Spleen (tissue), 11 donors: ENCODE results near the gene EHBP1L1. TPM values are rescaled to one million over a fixed set of nuclear protein-coding genes. Genes with fewer than 3 reads are reported as not detected.
A peak's percentile ranks its signal among the peaks of the same experiment; 100 is the strongest.

ENCODE experiments used
- DNase-seq: peaks from one replicate; pipeline ENCODE4 v3.0.0-alpha.2; 2020
- H3K27ac ChIP-seq, 8 donors: fragments of 200-600 bp; sonication (generic) in 7 of 8; 1 replicate in 4 of 8; 2 replicates in 4 of 8; pipeline versions ENCODE4 v1.5.0 to v1.8.0; 2016 to 2021; ENCODE audit warnings: inconsistent platforms in 4 of 8, mild to moderate bottlenecking in 4 of 8, moderate library complexity in 1 of 8
- H3K27me3 ChIP-seq, 7 donors: fragments of 200-600 bp; sonication (generic) in 6 of 7; replicated peaks in 1 of 7; 1 replicate in 4 of 7; 2 replicates in 3 of 7; pipeline versions ENCODE4 v1.5.0 to v1.8.0; 2016 to 2021; ENCODE audit warnings: inconsistent platforms in 3 of 7, mild to moderate bottlenecking in 1 of 7
- H3K36me3 ChIP-seq, 6 donors: fragments of 200-600 bp; sonication (generic) in 5 of 6; 1 replicate in 4 of 6; 2 replicates in 2 of 6; pipeline versions ENCODE4 v1.5.0 to v1.8.0; 2016 to 2021; ENCODE audit warnings: inconsistent platforms in 2 of 6
- H3K4me1 ChIP-seq, 6 donors: fragments of 200-600 bp; sonication (generic) in 5 of 6; 1 replicate in 3 of 6; 2 replicates in 3 of 6; pipeline versions ENCODE4 v1.5.0 to v1.8.0; 2016 to 2021; ENCODE audit warnings: inconsistent platforms in 3 of 6
- H3K4me3 ChIP-seq, 8 donors: fragments of 200-600 bp; sonication (generic) in 7 of 8; 1 replicate in 4 of 8; 2 replicates in 4 of 8; pipeline versions ENCODE4 v1.5.0 to v1.8.0; 2016 to 2021; ENCODE audit warnings: inconsistent platforms in 4 of 8, mild to moderate bottlenecking in 4 of 8, moderate library complexity in 2 of 8
- H3K9me3 ChIP-seq, 8 donors: fragments of 200-600 bp; sonication (generic) in 7 of 8; 1 replicate in 4 of 8; 2 replicates in 4 of 8; pipeline versions ENCODE4 v1.5.0 to v1.8.0; 2016 to 2021; ENCODE audit warnings: inconsistent platforms in 4 of 8
- CTCF ChIP-seq, 11 experiments: fragments of 200-600 bp in 7 of 11; fragments of 450-650 bp in 4 of 11; sonication (generic) in 4 of 11; IDR thresholded peaks in 8 of 11; conservative IDR thresholded peaks in 3 of 11; 1 replicate in 7 of 11; 2 replicates in 4 of 11; pipeline versions ENCODE4 v1.4.0 to v1.8.0; 2016 to 2021; ENCODE audit warnings: antibody characterized with exemption in 11 of 11, inconsistent platforms in 4 of 11, mild to moderate bottlenecking in 1 of 11
- POLR2A ChIP-seq, 3 donors: fragments of 450-650 bp; IDR thresholded peaks; one replicate each; pipeline ENCODE4 v1.5.1; 2017; ENCODE audit warnings: antibody characterized with exemption in 3 of 3, mild to moderate bottlenecking in 1 of 3
- POLR2AphosphoS5 ChIP-seq, 3 donors: sonication (generic); formaldehyde crosslinking; IDR thresholded peaks; one replicate each; pipeline ENCODE4 v1.5.1; 2017; ENCODE audit warnings: antibody characterized with exemption in 3 of 3
- WGBS, 5 donors: extraction: QIAGEN DNeasy Blood & Tissue Kit in 3 of 5; methylation state at CpG; one replicate each; pipeline versions ENCODE4 v1.1.5 to v1.1.7; 2013 to 2018; 5-methylcytosine and 5-hydroxymethylcytosine counted together
- intact Hi-C: fragments of 100-400 bp; cut with DNase I; formaldehyde crosslinking; loops from one replicate; pipeline ENCODE4 v1.15.0; 2023; ENCODE audit warnings: low total_unique reads
- polyA plus RNA-seq, 3 donors: library from polyadenylated mRNA; stranded (reverse); fragments of 200-250 nt; gene quantifications; one replicate each; pipeline ENCODE4 v1.2.1, GENCODE V29; 2013
- total RNA-seq, 7 donors: library from RNA; depleted of rRNA in 3 of 7; stranded (reverse); fragments of >200 nt in 3 of 7; fragmentation: NEBNext Ultra II Directional in 4 of 7; extraction: Animal tissue kit (Norgen Biotek cat#: 25700) in 4 of 7; gene quantifications; one replicate each; pipeline versions ENCODE4 v1.1.0 to v1.2.1, GENCODE V29; 2016 to 2021
- donor health status: healthy with polysubstance abuse.
- donor health status: DM: no; HTN: no; CAD: no; lungs with moderate emphysema.
- donor health status: DM: no; HTN: no; CAD: no.
- donor health status: Bipolar disorder and iron deficiency.
- donor health status: healthy.
- donor health status: DM: no; HTN: no; CAD: no.
- donor health status: DM: yes; HTN: yes; CAD: no.

Gene EHBP1L1
- total and polyA plus RNA-seq, 10 donors = 44.3 to 365 (median 215) TPM

DNA sequence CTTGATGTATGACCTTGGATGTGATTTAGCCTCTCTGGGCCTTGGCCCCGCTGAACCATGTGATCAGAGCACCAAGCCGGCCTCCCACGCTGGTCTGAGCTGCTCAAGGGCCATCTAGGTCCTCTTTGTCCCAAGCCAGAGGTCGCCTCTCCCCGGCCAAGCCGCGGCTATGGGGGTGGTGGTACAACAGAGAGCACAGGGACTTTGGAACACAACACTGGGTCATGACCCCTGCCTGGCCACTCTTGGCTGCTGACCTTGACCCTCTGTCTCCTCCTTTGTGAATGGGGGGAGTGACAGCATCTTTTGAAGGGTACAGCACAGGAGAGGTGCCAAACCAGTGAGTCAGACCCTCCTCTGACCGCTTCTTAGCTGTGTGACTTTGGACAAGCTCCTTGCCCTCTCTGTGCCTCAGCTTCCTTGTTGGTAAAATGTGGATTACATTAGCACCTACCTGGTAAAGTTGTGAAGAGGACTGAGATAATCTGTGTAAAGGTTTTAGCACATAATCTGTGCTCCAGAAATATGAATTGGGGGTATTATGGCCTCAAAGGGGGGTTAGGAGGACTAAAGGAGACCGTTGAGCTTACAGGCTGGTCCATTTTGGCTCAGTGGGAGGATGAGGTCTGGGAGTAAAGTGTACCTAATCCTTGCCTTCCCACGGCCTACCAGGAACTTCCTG is 46.2 kb upstream of the EHBP1L1 start:
- Histone ChIP-seq H3K4me3 (no peak overlapping the region), H3K27ac (peak overlapping the region in 6 of 8 donors; percentile 23 to 58 (median 46)), H3K27me3 (no peaks in the 10 kb centered on the region), H3K36me3 (peaks cover 0 to 87% (median 53%) of the 10 kb centered on the region in 6 donors), H3K4me1 (peaks cover 18 to 55% (median 42%) of the 10 kb centered on the region in 6 donors), H3K9me3 (no peaks in the 10 kb centered on the region)
- no peak for DNase-seq
- intact Hi-C loops = no loop called here
- TF ChIP-seq POLR2AphosphoS5 (IDR thresholded peaks at IDR 0.05) = peak; percentile 22 to 75 (median 51)
- no peak for TF ChIP-seq POLR2A (IDR thresholded peaks at IDR 0.05)
- 52 to 78% (median 74%) methylated on average over 3 to 10 of the region's 10 CpGs for WGBS, 5 donors

DNA sequence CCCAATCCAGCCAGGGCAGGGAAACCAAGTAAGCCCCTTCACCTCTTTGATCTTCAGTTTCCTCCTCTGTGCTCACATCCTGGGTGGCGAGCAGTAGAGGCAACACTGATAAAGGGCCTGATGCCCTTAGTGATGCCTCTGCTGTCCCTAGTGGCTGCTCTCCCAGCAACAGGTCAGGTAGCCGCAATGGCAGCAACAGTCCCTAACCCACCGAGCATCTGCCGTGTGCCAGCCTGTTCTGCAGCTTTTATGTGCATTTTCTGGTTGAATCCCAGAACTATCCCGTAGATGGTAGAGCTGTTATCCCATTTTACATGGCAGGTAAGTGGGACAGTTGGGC is 45.7 kb upstream of the EHBP1L1 start:
- Histone ChIP-seq H3K4me3 (no peak overlapping the region), H3K27ac (peak overlapping the region in 5 of 8 donors; percentile 43 to 58 (median 48)), H3K36me3 (peaks cover 0 to 92% (median 55%) of the 10 kb centered on the region in 6 donors), H3K27me3 (no peaks in the 10 kb centered on the region), H3K9me3 (no peaks in the 10 kb centered on the region), H3K4me1 (peaks cover 18 to 55% (median 42%) of the 10 kb centered on the region in 6 donors)
- TF ChIP-seq CTCF (IDR thresholded peaks at IDR 0.05 in 8 of 11, conservative IDR thresholded peaks at IDR 0.05 in 3 of 11) = peak in 3 of 11 experiments; percentile 8 to 19 (median 8)
- no peak for TF ChIP-seq POLR2A (IDR thresholded peaks at IDR 0.05)
- DNase-seq = no peak
- 77 to 87% (median 83%) methylated on average over 5 of the region's 5 CpGs for WGBS, 5 donors
- intact Hi-C loops = no loop called here

GRCh38 chr11:65532388-65533064 is 43.3 kb upstream of the EHBP1L1 start:
- H3K4me1 ChIP-seq = peaks cover 7 to 40% (median 27%) of the 10 kb centered on the region in 6 donors
- no peak for DNase-seq
- intact Hi-C loops = no loop called here
- no peak overlapping the region for H3K4me3 ChIP-seq
- peaks cover 0 to 100% (median 64%) of the 10 kb centered on the region in 6 donors for H3K36me3 ChIP-seq
- no peak overlapping the region for H3K27ac ChIP-seq
- TF ChIP-seq POLR2AphosphoS5 (IDR thresholded peaks at IDR 0.05) (peak in 1 of 3 donors; percentile 68), CTCF (IDR thresholded peaks at IDR 0.05 in 8 of 11, conservative IDR thresholded peaks at IDR 0.05 in 3 of 11) (no peak), POLR2A (IDR thresholded peaks at IDR 0.05) (no peak)
- H3K9me3 ChIP-seq = no peaks in the 10 kb centered on the region
- no peaks in the 10 kb centered on the region for H3K27me3 ChIP-seq
- 86 to 91% (median 87%) methylated on average over 7 to 15 of the region's 15 CpGs for WGBS, 5 donors

DNA sequence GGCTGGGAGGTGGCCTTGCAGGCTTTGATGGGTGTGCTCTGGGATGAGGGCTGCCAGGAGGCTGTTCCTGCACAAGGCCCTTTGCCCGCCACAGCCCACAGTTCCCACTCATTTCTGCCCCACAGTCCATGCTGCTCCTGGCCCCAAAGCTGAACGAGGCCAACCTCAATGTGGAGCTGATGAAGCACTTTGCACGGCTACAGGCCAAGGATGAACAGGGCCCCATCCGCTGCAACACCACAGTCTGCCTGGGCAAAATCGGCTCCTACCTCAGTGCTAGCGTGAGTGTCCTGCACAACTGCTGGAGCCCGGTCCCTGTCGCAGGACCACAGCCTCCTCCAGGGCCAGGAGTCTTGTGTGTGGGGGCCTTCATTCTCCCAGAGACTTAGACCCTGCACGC is 40.8 kb upstream of the EHBP1L1 start:
- Histone ChIP-seq H3K9me3 (no peaks in the 10 kb centered on the region), H3K4me3 (no peak overlapping the region), H3K27ac (no peak overlapping the region), H3K27me3 (no peaks in the 10 kb centered on the region), H3K36me3 (peaks cover 0 to 96% (median 70%) of the 10 kb centered on the region in 6 donors), H3K4me1 (peaks cover 7 to 41% (median 28%) of the 10 kb centered on the region in 6 donors)
- TF ChIP-seq POLR2A (IDR thresholded peaks at IDR 0.05) (no peak), POLR2AphosphoS5 (IDR thresholded peaks at IDR 0.05) (peak in 1 of 3 donors; percentile 50), CTCF (IDR thresholded peaks at IDR 0.05 in 8 of 11, conservative IDR thresholded peaks at IDR 0.05 in 3 of 11) (no peak)
- WGBS, 5 donors = 85 to 94% (median 92%) methylated on average over 2 to 9 of the region's 9 CpGs; no CpG with 5 or more reads in 1 of the 5 donors
- no peak for DNase-seq
- intact Hi-C loops = no loop called here
